Keratinocyte (primary cell): Measurements from ENCODE around the gene MICAL3.

Experiments used
- CTCF ChIP-seq, 3 experiments: IDR thresholded peaks in 1 of 3; conservative IDR thresholded peaks in 1 of 3; optimal IDR thresholded peaks in 1 of 3; 2 replicates in 2 of 3; 3 replicates in 1 of 3; pipeline versions ENCODE3 to v1.5.1; 2011; ENCODE audit warnings: low read length in 3 of 3, mild to moderate bottlenecking in 3 of 3, moderate library complexity in 2 of 3, control low read depth in 1 of 3, inconsistent platforms in 1 of 3; ENCODE audit not compliant: insufficient read depth in 2 of 3; ENCODE audit errors: extremely low read depth in 1 of 3
- EZH2 ChIP-seq: IDR thresholded peaks from one replicate; pipeline ENCODE4 v1.6.1; 2012; ENCODE audit warnings: inconsistent platforms, mild to moderate bottlenecking, low read length, moderate library complexity

GRCh38 chr22:17913801-17914347, 110.5 kb downstream of the MICAL3 start:
- TF ChIP-seq CTCF (optimal IDR thresholded peaks at IDR 0.05 in 1 of 3, IDR thresholded peaks at IDR 0.05 in 1 of 3, conservative IDR thresholded peaks at IDR 0.05 in 1 of 3; ENCODE audit: extremely low read depth in 1 of 3, insufficient read depth in 2 of 3, low read length in 3 of 3) (no peak), EZH2 (no peak)
